ENCODE data around the gene HSD3B7. TPM values are rescaled to one million over a fixed set of nuclear protein-coding genes. Genes with fewer than 3 reads are reported as not detected.

HSD3B7 gene
- polyA plus RNA-seq, 1 donor: 11.7 TPM

GRCh38 chr16:30983289-30983889 lies 1.6 kb upstream of the HSD3B7 start:
- DNase-seq: no peak
- peaks cover 56% of the 10 kb centered on the region for H3K36me3 ChIP-seq (ENCODE audit: control insufficient read depth, insufficient read depth, low read length)
- H3K4me3 ChIP-seq (ENCODE audit: low read length): no peak overlapping the region
- peaks cover 9% of the 10 kb centered on the region for H3K4me1 ChIP-seq (ENCODE audit: control insufficient read depth, insufficient read depth, low read length)
- no CpG with 5 or more reads among the region's 25 CpGs for WGBS (ENCODE audit: insufficient coverage, low lambda C conversion rate)
- no peaks in the 10 kb centered on the region for H3K9me3 ChIP-seq (ENCODE audit: control insufficient read depth, low read depth, low read length)
- no peak overlapping the region for H3K27ac ChIP-seq (ENCODE audit: low read length)
- H3K27me3 ChIP-seq (ENCODE audit: control insufficient read depth, insufficient read depth, low read length): no peaks in the 10 kb centered on the region

- peaks cover 55% of the 10 kb centered on the region for H3K36me3 ChIP-seq (ENCODE audit: control insufficient read depth, insufficient read depth, low read length)
- peaks cover 9% of the 10 kb centered on the region for H3K4me1 ChIP-seq (ENCODE audit: control insufficient read depth, insufficient read depth, low read length)
- no peak overlapping the region for H3K4me3 ChIP-seq (ENCODE audit: low read length)
- no peak overlapping the region for H3K27ac ChIP-seq (ENCODE audit: low read length)
- no CpG with 5 or more reads among the region's 14 CpGs for WGBS (ENCODE audit: insufficient coverage, low lambda C conversion rate)
- DNase-seq: no peak
- no peaks in the 10 kb centered on the region for H3K9me3 ChIP-seq (ENCODE audit: control insufficient read depth, low read depth, low read length)
- no peaks in the 10 kb centered on the region for H3K27me3 ChIP-seq (ENCODE audit: control insufficient read depth, insufficient read depth, low read length)
Measured at GRCh38 chr16:30983898-30984610, 953 bp upstream of the HSD3B7 start.

- peak overlapping the region; percentile 64 for H3K4me3 ChIP-seq (ENCODE audit: low read length)
- no peaks in the 10 kb centered on the region for H3K27me3 ChIP-seq (ENCODE audit: control insufficient read depth, insufficient read depth, low read length)
- no CpG with 5 or more reads among the region's 20 CpGs for WGBS (ENCODE audit: insufficient coverage, low lambda C conversion rate)
- H3K4me1 ChIP-seq (ENCODE audit: control insufficient read depth, insufficient read depth, low read length): peaks cover 9% of the 10 kb centered on the region
- no peaks in the 10 kb centered on the region for H3K9me3 ChIP-seq (ENCODE audit: control insufficient read depth, low read depth, low read length)
- DNase-seq: peak; percentile 76 to 82
- peak overlapping the region; percentile 84 for H3K27ac ChIP-seq (ENCODE audit: low read length)
- H3K36me3 ChIP-seq (ENCODE audit: control insufficient read depth, insufficient read depth, low read length): peaks cover 43% of the 10 kb centered on the region
Measured at GRCh38 chr16:30985401-30986128, 558 bp downstream of the HSD3B7 start.

- no peaks in the 10 kb centered on the region for H3K9me3 ChIP-seq (ENCODE audit: control insufficient read depth, low read depth, low read length)
- peaks cover 38% of the 10 kb centered on the region for H3K36me3 ChIP-seq (ENCODE audit: control insufficient read depth, insufficient read depth, low read length)
- no peak for DNase-seq
- no peak overlapping the region for H3K27ac ChIP-seq (ENCODE audit: low read length)
- peaks cover 9% of the 10 kb centered on the region for H3K4me1 ChIP-seq (ENCODE audit: control insufficient read depth, insufficient read depth, low read length)
- no CpG with 5 or more reads among the region's 29 CpGs for WGBS (ENCODE audit: insufficient coverage, low lambda C conversion rate)
- no peak overlapping the region for H3K4me3 ChIP-seq (ENCODE audit: low read length)
- no peaks in the 10 kb centered on the region for H3K27me3 ChIP-seq (ENCODE audit: control insufficient read depth, insufficient read depth, low read length)
Measured at GRCh38 chr16:30986129-30986991, 1.4 kb downstream of the HSD3B7 start.

GRCh38 chr16:30987581-30988190 lies 2.7 kb downstream of the HSD3B7 start:
- H3K4me3 ChIP-seq (ENCODE audit: low read length): no peak overlapping the region
- H3K27ac ChIP-seq (ENCODE audit: low read length): no peak overlapping the region
- DNase-seq: no peak
- no peaks in the 10 kb centered on the region for H3K27me3 ChIP-seq (ENCODE audit: control insufficient read depth, insufficient read depth, low read length)
- H3K9me3 ChIP-seq (ENCODE audit: control insufficient read depth, low read depth, low read length): no peaks in the 10 kb centered on the region
- H3K4me1 ChIP-seq (ENCODE audit: control insufficient read depth, insufficient read depth, low read length): peaks cover 9% of the 10 kb centered on the region
- peaks cover 31% of the 10 kb centered on the region for H3K36me3 ChIP-seq (ENCODE audit: control insufficient read depth, insufficient read depth, low read length)
- no CpG with 5 or more reads among the region's 30 CpGs for WGBS (ENCODE audit: insufficient coverage, low lambda C conversion rate)

- no CpG with 5 or more reads among the region's 23 CpGs for WGBS (ENCODE audit: insufficient coverage, low lambda C conversion rate)
- H3K9me3 ChIP-seq (ENCODE audit: control insufficient read depth, low read depth, low read length): no peaks in the 10 kb centered on the region
- H3K27ac ChIP-seq (ENCODE audit: low read length): no peak overlapping the region
- H3K36me3 ChIP-seq (ENCODE audit: control insufficient read depth, insufficient read depth, low read length): peaks cover 15% of the 10 kb centered on the region
- no peak overlapping the region for H3K4me3 ChIP-seq (ENCODE audit: low read length)
- peaks cover 9% of the 10 kb centered on the region for H3K4me1 ChIP-seq (ENCODE audit: control insufficient read depth, insufficient read depth, low read length)
- no peaks in the 10 kb centered on the region for H3K27me3 ChIP-seq (ENCODE audit: control insufficient read depth, insufficient read depth, low read length)
- no peak for DNase-seq
Measured at GRCh38 chr16:30989469-30990047, 4.6 kb downstream of the HSD3B7 start.

- Histone ChIP-seq H3K4me1 (ENCODE audit: control insufficient read depth, insufficient read depth, low read length) (peaks cover 9% of the 10 kb centered on the region), H3K36me3 (ENCODE audit: control insufficient read depth, insufficient read depth, low read length) (peaks cover 13% of the 10 kb centered on the region), H3K27ac (ENCODE audit: low read length) (no peak overlapping the region), H3K9me3 (ENCODE audit: control insufficient read depth, low read depth, low read length) (no peaks in the 10 kb centered on the region), H3K27me3 (ENCODE audit: control insufficient read depth, insufficient read depth, low read length) (no peaks in the 10 kb centered on the region), H3K4me3 (ENCODE audit: low read length) (no peak overlapping the region)
- no peak for DNase-seq
- WGBS (ENCODE audit: insufficient coverage, low lambda C conversion rate): no CpG with 5 or more reads among the region's 12 CpGs
Measured at GRCh38 chr16:30990105-30990504, 5.1 kb downstream of the HSD3B7 start.

GRCh38 chr16:30991052-30991451 lies 6.0 kb downstream of the HSD3B7 start:
- no CpG with 5 or more reads among the region's 8 CpGs for WGBS (ENCODE audit: insufficient coverage, low lambda C conversion rate)

GRCh38 chr16:30992276-30992780 lies 7.3 kb downstream of the HSD3B7 start:
- Histone ChIP-seq H3K36me3 (ENCODE audit: control insufficient read depth, insufficient read depth, low read length) (peaks cover 11% of the 10 kb centered on the region), H3K4me3 (ENCODE audit: low read length) (no peak overlapping the region), H3K27me3 (ENCODE audit: control insufficient read depth, insufficient read depth, low read length) (peaks cover 2% of the 10 kb centered on the region), H3K9me3 (ENCODE audit: control insufficient read depth, low read depth, low read length) (no peaks in the 10 kb centered on the region), H3K4me1 (ENCODE audit: control insufficient read depth, insufficient read depth, low read length) (peaks cover 11% of the 10 kb centered on the region), H3K27ac (ENCODE audit: low read length) (no peak overlapping the region)
- no peak for DNase-seq
- no CpG with 5 or more reads among the region's 21 CpGs for WGBS (ENCODE audit: insufficient coverage, low lambda C conversion rate)

More at GRCh38 chr16:30991052-30991451, 6.0 kb downstream of the HSD3B7 start:
- DNase-seq: no peak
- H3K36me3 ChIP-seq (ENCODE audit: control insufficient read depth, insufficient read depth, low read length): peaks cover 13% of the 10 kb centered on the region
- H3K9me3 ChIP-seq (ENCODE audit: control insufficient read depth, low read depth, low read length): no peaks in the 10 kb centered on the region
- H3K27me3 ChIP-seq (ENCODE audit: control insufficient read depth, insufficient read depth, low read length): no peaks in the 10 kb centered on the region
- H3K4me1 ChIP-seq (ENCODE audit: control insufficient read depth, insufficient read depth, low read length): peaks cover 2% of the 10 kb centered on the region
- no peak overlapping the region for H3K27ac ChIP-seq (ENCODE audit: low read length)
- no peak overlapping the region for H3K4me3 ChIP-seq (ENCODE audit: low read length)

Data from large intestine (tissue), 3 donors.